ENCODE data around the gene SFXN4. TPM values are rescaled to one million over a fixed set of nuclear protein-coding genes. Genes with fewer than 3 reads are reported as not detected.
"Not testable (repeated sequence)": the region's sequence is repeated elsewhere in the genome, so short reads cannot be mapped to it uniquely, and the experiment has no call there.

SFXN4 gene
- total and polyA plus RNA-seq, 10 donors, result 13.3 to 68.3 (median 24.8) TPM

DNA sequence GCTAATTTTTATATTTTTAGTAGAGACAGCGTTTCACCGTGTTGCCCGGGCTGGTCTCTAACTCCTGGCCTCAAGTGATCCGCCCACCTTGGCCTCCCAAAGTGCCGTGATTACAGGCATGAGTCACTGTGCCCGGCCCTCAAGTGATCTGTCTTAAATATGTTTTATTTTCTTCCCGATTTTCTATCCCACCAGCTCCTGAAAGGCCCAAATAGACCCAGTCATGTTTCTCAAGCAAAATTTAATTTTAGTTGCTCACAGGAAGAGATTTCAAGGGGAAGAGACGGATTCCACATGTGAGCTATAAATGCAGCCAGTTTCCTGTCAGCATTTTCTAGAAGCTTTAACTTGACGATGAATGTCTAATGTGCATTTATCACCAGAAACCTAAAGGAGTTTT, 49.6 kb downstream of the SFXN4 start:
- Histone ChIP-seq H3K27ac (peak overlapping the region in 2 of 8 donors; percentile 34 to 36), H3K4me3 (no peak overlapping the region), H3K27me3 (replicated peaks in 1 of 7) (no peaks in the 10 kb centered on the region), H3K4me1 (peaks cover 0 to 45% (median 17%) of the 10 kb centered on the region in 6 donors), H3K9me3 (no peaks in the 10 kb centered on the region), H3K36me3 (peaks cover 0 to 90% (median 46%) of the 10 kb centered on the region in 6 donors)
- TF ChIP-seq POLR2A (IDR thresholded peaks at IDR 0.05), result no peak
- no peak for TF ChIP-seq CTCF (IDR thresholded peaks at IDR 0.05 in 8 of 11, conservative IDR thresholded peaks at IDR 0.05 in 3 of 11)
- no peak for TF ChIP-seq POLR2AphosphoS5 (IDR thresholded peaks at IDR 0.05)
- 63 to 74% (median 68%) methylated on average over 9 of the region's 9 CpGs for WGBS, 5 donors
- intact Hi-C loops (cut with DNase I; ENCODE audit: low total_unique reads), result no loop called here
- DNase-seq, result no peak

DNA sequence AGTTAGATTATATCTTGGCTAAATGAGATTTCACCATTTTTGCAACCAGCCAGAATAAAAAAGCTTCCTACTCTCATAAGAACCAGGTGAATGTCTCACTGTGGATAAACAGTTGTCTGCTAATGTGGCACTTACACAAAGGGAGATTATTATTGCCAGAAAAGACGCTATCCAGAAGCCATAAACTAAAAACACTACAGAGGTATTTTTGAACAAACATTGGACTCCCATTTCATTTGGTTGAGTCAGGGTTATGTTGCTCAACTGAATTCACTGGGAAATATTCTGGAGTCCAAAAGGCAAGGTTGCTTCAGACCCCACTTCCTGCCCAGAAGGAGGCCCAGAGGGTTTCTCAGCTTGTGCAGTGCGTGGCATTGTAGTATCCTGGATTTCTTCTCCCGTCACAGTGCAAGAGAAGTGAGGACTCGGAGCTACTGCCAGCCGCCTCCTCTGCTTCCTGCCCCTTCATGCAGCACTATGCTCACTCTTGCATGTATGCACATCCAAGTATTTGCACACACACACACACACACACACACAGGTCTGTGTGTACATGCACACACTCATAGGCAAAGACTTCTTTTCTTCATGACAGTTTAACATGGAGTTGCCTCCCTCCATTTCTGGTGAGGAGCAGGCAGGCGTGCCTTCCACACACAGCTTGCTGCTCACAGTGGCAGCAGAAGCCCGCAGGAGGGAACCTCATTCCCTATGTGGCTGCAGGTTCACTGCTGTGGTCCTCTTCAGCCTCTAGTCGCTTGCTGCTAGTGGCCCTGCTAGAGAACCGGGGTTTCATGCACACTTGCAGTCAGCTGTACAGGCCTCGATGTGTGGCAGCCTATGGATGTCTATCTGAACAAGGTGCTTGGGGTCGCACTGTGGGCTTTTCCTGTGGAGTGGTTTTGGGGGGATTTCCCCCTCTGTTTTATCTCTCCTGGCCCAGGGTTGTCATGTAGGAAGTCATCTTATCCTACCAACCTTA, 51.5 kb downstream of the SFXN4 start:
- H3K36me3 ChIP-seq, result peaks cover 0 to 90% (median 52%) of the 10 kb centered on the region in 6 donors

GRCh38 chr10:119112056-119112455, 53.5 kb downstream of the SFXN4 start:
- intact Hi-C loops (cut with DNase I; ENCODE audit: low total_unique reads), result no loop called here
- Histone ChIP-seq H3K4me1 (peaks cover 0 to 55% (median 9%) of the 10 kb centered on the region in 6 donors), H3K9me3 (no peaks in the 10 kb centered on the region), H3K4me3 (no peak overlapping the region), H3K27ac (peak overlapping the region in 2 of 8 donors; percentile 13 to 15), H3K36me3 (peaks cover 0 to 84% (median 54%) of the 10 kb centered on the region in 6 donors), H3K27me3 (replicated peaks in 1 of 7) (no peaks in the 10 kb centered on the region)
- no peak for DNase-seq
- no peak for TF ChIP-seq POLR2A (IDR thresholded peaks at IDR 0.05)
- no peak for TF ChIP-seq CTCF (IDR thresholded peaks at IDR 0.05 in 8 of 11, conservative IDR thresholded peaks at IDR 0.05 in 3 of 11)
- 80 to 94% (median 85%) methylated on average over 4 of the region's 4 CpGs for WGBS, 5 donors

More for the DNA sequence above, 51.5 kb downstream of the SFXN4 start:
- Histone ChIP-seq H3K4me3 (no peak overlapping the region), H3K9me3 (no peaks in the 10 kb centered on the region), H3K27ac (peak overlapping the region in 3 of 8 donors; percentile 39 to 48 (median 45)), H3K4me1 (peaks cover 0 to 37% (median 8%) of the 10 kb centered on the region in 6 donors), H3K27me3 (replicated peaks in 1 of 7) (no peaks in the 10 kb centered on the region)
- WGBS, 5 donors, result 49 to 68% (median 64%) methylated on average over 11 of the region's 11 CpGs
- TF ChIP-seq POLR2AphosphoS5 (IDR thresholded peaks at IDR 0.05), result no peak
- TF ChIP-seq POLR2A (IDR thresholded peaks at IDR 0.05), result no peak
- no peak for TF ChIP-seq CTCF (IDR thresholded peaks at IDR 0.05 in 8 of 11, conservative IDR thresholded peaks at IDR 0.05 in 3 of 11)
- intact Hi-C loops (cut with DNase I; ENCODE audit: low total_unique reads), result no loop called here
- DNase-seq, result no peak

- intact Hi-C loops (cut with DNase I; ENCODE audit: low total_unique reads); H3K4me3 ChIP-seq; H3K27me3 ChIP-seq (replicated peaks in 1 of 7); DNase-seq; H3K9me3 ChIP-seq: not testable (repeated sequence)
- Histone ChIP-seq H3K36me3 (peaks cover 0 to 52% (median 37%) of the 10 kb centered on the region in 6 donors), H3K4me1 (peaks cover 5 to 55% (median 18%) of the 10 kb centered on the region in 6 donors), H3K27ac (peak overlapping the region in 6 of 8 donors; percentile 15 to 77 (median 66))
- 39 to 84% (median 49%) methylated on average over 2 of the region's 2 CpGs for WGBS, 5 donors
Observed at GRCh38 chr10:119107771-119108170, 57.7 kb downstream of the SFXN4 start.

DNA sequence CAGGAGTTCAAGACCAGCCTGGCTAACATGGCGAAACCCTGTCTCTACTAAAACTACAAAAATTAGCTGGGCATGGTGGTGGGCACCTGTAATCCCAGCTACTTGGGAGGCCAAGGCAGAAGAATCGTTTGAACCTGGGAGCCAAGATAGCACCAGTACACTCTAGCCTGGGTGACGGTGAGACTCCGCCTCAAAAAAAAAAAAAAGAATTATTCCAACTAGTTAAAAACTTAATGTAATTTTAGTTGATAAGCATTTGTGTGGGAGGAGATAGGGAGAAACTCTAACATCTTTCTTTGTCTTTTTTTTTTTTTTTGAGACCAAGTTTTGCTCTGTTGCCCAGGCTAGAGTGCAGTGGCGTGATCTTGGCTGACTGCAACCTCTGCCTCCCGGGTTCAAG, 58.4 kb downstream of the SFXN4 start:
- H3K27ac ChIP-seq, result peak overlapping the region in 3 of 8 donors; percentile 68 to 77 (median 71)
- H3K27me3 ChIP-seq (replicated peaks in 1 of 7); H3K4me3 ChIP-seq; H3K9me3 ChIP-seq; DNase-seq; intact Hi-C loops (cut with DNase I; ENCODE audit: low total_unique reads): not testable (repeated sequence)
- H3K4me1 ChIP-seq, result peaks cover 5 to 55% (median 18%) of the 10 kb centered on the region in 6 donors
- WGBS, 5 donors, result 90 to 95% (median 94%) methylated on average over 6 of the region's 6 CpGs
- H3K36me3 ChIP-seq, result peaks cover 0 to 45% (median 31%) of the 10 kb centered on the region in 6 donors

DNA sequence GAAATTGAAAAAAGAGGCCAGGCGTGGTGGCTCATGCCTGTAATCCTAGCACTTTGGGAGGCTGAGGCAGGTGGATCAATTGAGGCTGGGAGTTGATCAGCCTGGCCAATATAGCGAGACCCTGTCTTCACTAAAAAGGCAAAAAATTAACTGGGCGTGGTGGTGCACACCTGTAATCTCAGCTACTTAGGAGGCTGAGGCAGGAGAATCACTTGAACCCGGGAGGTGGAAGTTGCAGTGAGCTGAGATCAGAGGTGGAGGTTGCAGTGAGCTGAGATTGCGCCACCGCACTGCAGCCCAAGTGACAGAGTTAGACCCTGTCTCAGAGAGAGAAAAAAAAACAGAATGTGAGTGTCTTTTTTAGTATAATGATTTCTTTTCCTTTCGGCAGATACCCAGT, 59.6 kb downstream of the SFXN4 start:
- H3K36me3 ChIP-seq, result peaks cover 0 to 33% (median 26%) of the 10 kb centered on the region in 6 donors
- H3K4me1 ChIP-seq, result peaks cover 5 to 60% (median 17%) of the 10 kb centered on the region in 6 donors
- H3K9me3 ChIP-seq; H3K4me3 ChIP-seq; intact Hi-C loops (cut with DNase I; ENCODE audit: low total_unique reads); H3K27me3 ChIP-seq (replicated peaks in 1 of 7): not testable (repeated sequence)
- H3K27ac ChIP-seq, result peak overlapping the region in 2 of 8 donors; percentile 13 to 21
- DNase-seq, result peak; percentile 76
- 82 to 96% (median 89%) methylated on average over 7 of the region's 7 CpGs for WGBS, 5 donors

Measured in spleen (tissue), 11 donors.